H9 (cell line): ENCODE measurements around the gene IFT57. TPM values are rescaled to one million over a fixed set of nuclear protein-coding genes. Genes with fewer than 3 reads are reported as not detected.

Source experiments
- DNase-seq: peaks from one replicate; pipeline ENCODE4 v3.0.0-alpha.2; 2017
- H2AFZ ChIP-seq: one replicate; pipeline ENCODE4 v1.6.1; 2013; ENCODE audit warnings: mild to moderate bottlenecking, low read length, control low read depth, moderate library complexity
- H2AK5ac ChIP-seq: 2 replicates; pipeline ENCODE4 v1.6.1; 2013; ENCODE audit warnings: low read length, control low read depth, mixed read lengths; ENCODE audit not compliant: insufficient read length
- H2BK120ac ChIP-seq: one replicate; pipeline ENCODE4 v1.6.1; 2013; ENCODE audit warnings: low read depth, mild to moderate bottlenecking, low read length, control low read depth, inconsistent platforms; ENCODE audit not compliant: poor library complexity, severe bottlenecking
- H2BK12ac ChIP-seq: 2 replicates; pipeline ENCODE4 v1.6.1; 2013; ENCODE audit warnings: low read length, control low read depth, mixed read lengths, low read depth; ENCODE audit not compliant: insufficient read length
- H2BK15ac ChIP-seq: 2 replicates; pipeline ENCODE4 v1.6.1; 2013; ENCODE audit warnings: low read depth, low read length, control low read depth
- H2BK20ac ChIP-seq: one replicate; pipeline ENCODE4 v1.6.1; 2013; ENCODE audit warnings: low read depth, mild to moderate bottlenecking, low read length, control low read depth, inconsistent platforms; ENCODE audit not compliant: poor library complexity, severe bottlenecking
- H2BK5ac ChIP-seq: 2 replicates; pipeline ENCODE4 v1.6.1; 2013; ENCODE audit warnings: low read length, control low read depth, mixed read lengths; ENCODE audit not compliant: insufficient read length
- H3K14ac ChIP-seq: 2 replicates; pipeline ENCODE4 v1.6.1; 2013; ENCODE audit warnings: low read length, control low read depth; ENCODE audit not compliant: insufficient read depth
- H3K18ac ChIP-seq: 2 replicates; pipeline ENCODE4 v1.6.1; 2013; ENCODE audit warnings: low read depth, mild to moderate bottlenecking, mixed read lengths, low read length, control low read depth; ENCODE audit not compliant: insufficient read length
- H3K23ac ChIP-seq: 2 replicates; pipeline ENCODE4 v1.6.1; 2013; ENCODE audit warnings: low read length, control low read depth, mixed read lengths, low read depth; ENCODE audit not compliant: insufficient read length
- H3K23me2 ChIP-seq: 2 replicates; pipeline ENCODE4 v1.6.1; 2013; ENCODE audit warnings: low read depth, mild to moderate bottlenecking, mixed read lengths, low read length, control low read depth; ENCODE audit not compliant: insufficient read length, poor library complexity, severe bottlenecking
- H3K27ac ChIP-seq: 2 replicates; pipeline ENCODE4 v1.5.1; 2013; ENCODE audit warnings: low read length, control low read depth, mixed read lengths, low read depth; ENCODE audit not compliant: insufficient read length
- H3K27me3 ChIP-seq: 2 replicates; pipeline ENCODE4 v1.6.1; 2013; ENCODE audit warnings: low read length, control low read depth, inconsistent platforms; ENCODE audit not compliant: insufficient read depth
- H3K4ac ChIP-seq: 2 replicates; pipeline ENCODE4 v1.6.1; 2013; ENCODE audit warnings: low read depth, mild to moderate bottlenecking, control low read depth, inconsistent platforms, low read length, moderate library complexity
- H3K4me1 ChIP-seq: 2 replicates; pipeline ENCODE4 v1.6.1; 2013; ENCODE audit warnings: low read length, control low read depth, inconsistent platforms; ENCODE audit not compliant: insufficient read depth
- H3K4me2 ChIP-seq: 2 replicates; pipeline ENCODE4 v1.6.1; 2013; ENCODE audit warnings: low read length, control low read depth, mixed read lengths; ENCODE audit not compliant: insufficient read length, insufficient read depth
- H3K56ac ChIP-seq: 2 replicates; pipeline ENCODE4 v1.6.1; 2013; ENCODE audit warnings: low read depth, mild to moderate bottlenecking, mixed read lengths, low read length, control low read depth; ENCODE audit not compliant: insufficient read length
- H3K79me1 ChIP-seq: 2 replicates; pipeline ENCODE4 v1.6.1; 2013; ENCODE audit warnings: low read depth, mild to moderate bottlenecking, moderate library complexity, low read length, control low read depth, inconsistent platforms; ENCODE audit not compliant: insufficient read depth, poor library complexity, severe bottlenecking
- H3K79me2 ChIP-seq: 2 replicates; pipeline ENCODE4 v1.6.1; 2013; ENCODE audit warnings: low read length, control low read depth, inconsistent platforms; ENCODE audit not compliant: insufficient read depth
- H3K9ac ChIP-seq: 2 replicates; pipeline ENCODE4 v1.6.1; 2013; ENCODE audit warnings: low read length, control low read depth, mixed read lengths; ENCODE audit not compliant: insufficient read length; ENCODE audit errors: extremely low read depth
- H3K9me3 ChIP-seq: one replicate; pipeline ENCODE4 v1.6.1; 2013; ENCODE audit warnings: low read depth, low read length, inconsistent platforms; ENCODE audit not compliant: control insufficient read depth
- H3T11ph ChIP-seq: one replicate; pipeline ENCODE4 v1.6.1; 2013; ENCODE audit warnings: mild to moderate bottlenecking, low read length, control low read depth, inconsistent platforms
- H4K20me1 ChIP-seq: one replicate; pipeline ENCODE4 v1.6.1; 2013; ENCODE audit not compliant: control insufficient read depth, insufficient read length, insufficient read depth
- H4K5ac ChIP-seq: 2 replicates; pipeline ENCODE4 v1.6.1; 2013; ENCODE audit warnings: low read depth, mild to moderate bottlenecking, mixed read lengths, low read length, control low read depth; ENCODE audit not compliant: insufficient read length
- H4K8ac ChIP-seq: replicated peaks from 2 replicates; pipeline ENCODE4 v1.6.1; 2013; ENCODE audit warnings: low read length, control low read depth, mixed read lengths, low read depth; ENCODE audit not compliant: insufficient read length
- H4K91ac ChIP-seq: 2 replicates; pipeline ENCODE4 v1.6.1; 2013; ENCODE audit warnings: low read depth, mild to moderate bottlenecking, moderate library complexity, mixed read lengths, low read length, control low read depth; ENCODE audit not compliant: insufficient read length
- H3K27ac Mint-ChIP-seq, 3 experiments: 2 replicates in 2 of 3; 3 replicates in 1 of 3; pipeline ENCODE4 v1.8.0; 2020 to 2021; ENCODE audit warnings: mixed read lengths in 3 of 3, mild to moderate bottlenecking in 1 of 3, moderate library complexity in 1 of 3
- H3K27me3 Mint-ChIP-seq: 2 replicates; pipeline ENCODE4 v1.8.0; 2021; ENCODE audit warnings: low read depth, mild to moderate bottlenecking, moderate library complexity, mixed read lengths
- H3K36me3 Mint-ChIP-seq, 3 experiments: 2 replicates in 2 of 3; 3 replicates in 1 of 3; pipeline ENCODE4 v1.8.0; 2020 to 2021; ENCODE audit warnings: low read depth in 3 of 3, mixed read lengths in 3 of 3; ENCODE audit not compliant: insufficient read depth in 1 of 3
- H3K4me1 Mint-ChIP-seq, 2 experiments: 2 replicates each; pipeline ENCODE4 v1.8.0; 2020; ENCODE audit warnings: mixed read lengths in 2 of 2
- H3K4me3 Mint-ChIP-seq, 2 experiments: 2 replicates in 1 of 2; 3 replicates in 1 of 2; pipeline ENCODE4 v1.8.0; 2020 to 2021; ENCODE audit warnings: mild to moderate bottlenecking in 2 of 2, mixed read lengths in 2 of 2, moderate library complexity in 1 of 2
- H3K9me3 Mint-ChIP-seq, 2 experiments: 2 replicates in 1 of 2; 3 replicates in 1 of 2; pipeline ENCODE4 v1.8.0; 2020; ENCODE audit warnings: mild to moderate bottlenecking in 2 of 2, mixed read lengths in 2 of 2, moderate library complexity in 1 of 2
- WGBS: extraction: QIAGEN DNeasy Blood & Tissue Kit; methylation state at CpG from one replicate; pipeline ENCODE4 v1.1.7; 2013; ENCODE audit warnings: missing lambda C conversion rate, low lambda C conversion rate, mixed read lengths; ENCODE audit not compliant: insufficient read length; ENCODE audit errors: extremely low coverage; 5-methylcytosine and 5-hydroxymethylcytosine counted together
- total RNA-seq: library from RNA; stranded (reverse); gene quantifications from 2 replicates; pipeline ENCODE4 v1.2.1, GENCODE V29; 2021
- TF ChIP-seq, protein P1 (sequence below): fragments of 200-600 bp; sonication (generic); conservative IDR thresholded peaks from 3 replicates; pipeline ENCODE4 v1.8.0; 2021; ENCODE audit warnings: antibody characterized with exemption, mild to moderate bottlenecking

IFT57 gene
- total RNA-seq, 1 experiment from 2014 or later, result 21.4 TPM

DNA sequence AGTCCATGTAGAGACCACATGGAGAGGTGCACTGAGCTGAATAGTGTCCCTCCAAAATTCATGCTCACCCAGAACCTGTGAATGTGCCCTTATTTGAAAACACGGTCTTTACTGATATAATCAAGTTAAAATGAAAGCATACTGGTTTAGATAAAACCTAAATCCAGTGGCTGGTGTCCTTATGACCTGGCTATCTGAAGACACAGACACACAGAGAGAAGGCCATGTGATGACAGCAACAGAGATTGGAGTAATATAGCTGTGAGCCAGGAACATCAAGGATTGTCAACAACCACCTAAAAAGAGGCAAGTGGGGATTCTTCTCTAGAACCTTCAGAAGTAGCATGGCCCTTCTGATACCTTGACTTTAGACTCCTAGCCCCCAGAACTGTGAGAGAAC, 76.6 kb downstream of the IFT57 start:
- DNase-seq, result no peak
- Histone ChIP-seq H3K18ac (no peak overlapping the region), H3K14ac (no peak overlapping the region), H3K23ac (no peak overlapping the region), H3K9ac (no peak overlapping the region), H3K4me1 (no peaks in the 10 kb centered on the region), H2BK12ac (no peak overlapping the region), H4K5ac (no peak overlapping the region), H3K27ac (no peak overlapping the region), H3K4ac (no peak overlapping the region), H3K4me2 (no peak overlapping the region), H3K79me2 (no peaks in the 10 kb centered on the region), H4K91ac (no peak overlapping the region), H3K56ac (no peak overlapping the region), H2BK5ac (no peak overlapping the region), H2AK5ac (no peak overlapping the region), H3K23me2 (no peaks in the 10 kb centered on the region), H4K8ac (no peak overlapping the region), H3K9me3 (no peaks in the 10 kb centered on the region), H2BK20ac (no peak overlapping the region), H2BK15ac (no peak overlapping the region), H3T11ph (no peak overlapping the region), H4K20me1 (no peaks in the 10 kb centered on the region), H2AFZ (no peak overlapping the region), H2BK120ac (no peak overlapping the region), H3K27me3 (no peaks in the 10 kb centered on the region), H3K79me1 (no peaks in the 10 kb centered on the region)
- H3K4me3 Mint-ChIP-seq, result no peak overlapping the region
- H3K9me3 Mint-ChIP-seq, result peaks cover 0 to 3% of the 10 kb centered on the region in 2 experiments; a peak in 2 of 5 replicates
- TF ChIP-seq, protein P1, sequence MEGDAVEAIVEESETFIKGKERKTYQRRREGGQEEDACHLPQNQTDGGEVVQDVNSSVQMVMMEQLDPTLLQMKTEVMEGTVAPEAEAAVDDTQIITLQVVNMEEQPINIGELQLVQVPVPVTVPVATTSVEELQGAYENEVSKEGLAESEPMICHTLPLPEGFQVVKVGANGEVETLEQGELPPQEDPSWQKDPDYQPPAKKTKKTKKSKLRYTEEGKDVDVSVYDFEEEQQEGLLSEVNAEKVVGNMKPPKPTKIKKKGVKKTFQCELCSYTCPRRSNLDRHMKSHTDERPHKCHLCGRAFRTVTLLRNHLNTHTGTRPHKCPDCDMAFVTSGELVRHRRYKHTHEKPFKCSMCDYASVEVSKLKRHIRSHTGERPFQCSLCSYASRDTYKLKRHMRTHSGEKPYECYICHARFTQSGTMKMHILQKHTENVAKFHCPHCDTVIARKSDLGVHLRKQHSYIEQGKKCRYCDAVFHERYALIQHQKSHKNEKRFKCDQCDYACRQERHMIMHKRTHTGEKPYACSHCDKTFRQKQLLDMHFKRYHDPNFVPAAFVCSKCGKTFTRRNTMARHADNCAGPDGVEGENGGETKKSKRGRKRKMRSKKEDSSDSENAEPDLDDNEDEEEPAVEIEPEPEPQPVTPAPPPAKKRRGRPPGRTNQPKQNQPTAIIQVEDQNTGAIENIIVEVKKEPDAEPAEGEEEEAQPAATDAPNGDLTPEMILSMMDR, result no peak
- no CpG with 5 or more reads among the region's 1 CpG for WGBS
- H3K27me3 Mint-ChIP-seq, result no peaks in the 10 kb centered on the region; the same call in 1 of the 2 replicates
- H3K36me3 Mint-ChIP-seq, result no peaks in the 10 kb centered on the region; a peak in 2 of 7 replicates
- H3K4me1 Mint-ChIP-seq, result no peaks in the 10 kb centered on the region
- H3K27ac Mint-ChIP-seq, result no peak overlapping the region
